Measurements from ENCODE around the gene NKIRAS2. TPM values are rescaled to one million over a fixed set of nuclear protein-coding genes. Genes with fewer than 3 reads are reported as not detected.

The NKIRAS2 gene
- total RNA-seq, 2 experiments from 2014 or later: 15.6 to 16.1 TPM

GRCh38 chr17:42050393-42051012, 30.6 kb downstream of the NKIRAS2 start, which contains the start of gene C17orf113:
TSS of gene C17orf113 (minus strand) at chr17:42050601. CDS start at chr17:42043376, 7,225 bp downstream.
- no peak within 1 kb of the TSS for H3K27ac Mint-ChIP-seq
- POLR2A ChIA-PET: no interaction called here
- CTCF ChIA-PET: interaction anchor here (0.9 to 2.1 kb wide), 3 partner anchors 25 to 33 kb away, joined by 3 to 11 read pairs (median 4); partner anchors contain the start of gene DNAJC7
- peak; percentile 54 for DNase-seq
- intact Hi-C loops (cut with micrococcal nuclease): no loop called here
- H3K9me3 Mint-ChIP-seq: no peaks in the 10 kb centered on the region
- peak within 1 kb of the TSS; percentile 66 for H3K4me3 Mint-ChIP-seq
- H3K36me3 Mint-ChIP-seq: no peaks in the 10 kb centered on the region
- peaks cover 39% of the 10 kb centered on the region for H3K27me3 Mint-ChIP-seq
- H3K4me1 Mint-ChIP-seq (ENCODE audit: low read depth): peaks cover 6% of the 10 kb centered on the region

GRCh38 chr17:42051013-42051400, 31.1 kb downstream of the NKIRAS2 start:
- H3K27ac Mint-ChIP-seq: no peak overlapping the region
- ChIA-PET CTCF (interaction anchor here (1.3 to 2.1 kb wide), 2 partner anchors 26 to 34 kb away, joined by 4 to 11 read pairs; partner anchors contain the start of gene DNAJC7), POLR2A (no interaction called here)
- intact Hi-C loops (cut with micrococcal nuclease): no loop called here
- H3K4me3 Mint-ChIP-seq: peak overlapping the region; percentile 66
- H3K36me3 Mint-ChIP-seq: no peaks in the 10 kb centered on the region
- H3K27me3 Mint-ChIP-seq: peaks cover 42% of the 10 kb centered on the region
- no peak for DNase-seq
- no peaks in the 10 kb centered on the region for H3K9me3 Mint-ChIP-seq
- H3K4me1 Mint-ChIP-seq (ENCODE audit: low read depth): peaks cover 6% of the 10 kb centered on the region

- CTCF ChIA-PET: interaction anchor here (1.3 to 2.1 kb wide), 2 partner anchors 27 to 34 kb away, joined by 4 to 11 read pairs; partner anchors contain the start of gene DNAJC7
- Mint-ChIP-seq H3K27ac (no peak overlapping the region), H3K4me3 (no peak overlapping the region), H3K9me3 (no peaks in the 10 kb centered on the region), H3K27me3 (peaks cover 42% of the 10 kb centered on the region), H3K36me3 (no peaks in the 10 kb centered on the region), H3K4me1 (ENCODE audit: low read depth) (peaks cover 6% of the 10 kb centered on the region)
- POLR2A ChIA-PET: no interaction called here
- no peak for DNase-seq
- intact Hi-C loops (cut with micrococcal nuclease): no loop called here
These were observed 31.8 kb downstream of the NKIRAS2 start for GRCh38 chr17:42051645-42052044.

GRCh38 chr17:42052346-42052877, 32.5 kb downstream of the NKIRAS2 start:
- H3K27ac Mint-ChIP-seq: no peak overlapping the region
- CTCF ChIA-PET: interaction anchor here (2.1 kb wide), 1 partner anchor 28 kb away, joined by 11 read pairs; no protein-coding TSS in a partner anchor
- H3K4me1 Mint-ChIP-seq (ENCODE audit: low read depth): peaks cover 6% of the 10 kb centered on the region
- H3K9me3 Mint-ChIP-seq: no peaks in the 10 kb centered on the region
- no peaks in the 10 kb centered on the region for H3K36me3 Mint-ChIP-seq
- H3K4me3 Mint-ChIP-seq: no peak overlapping the region
- peaks cover 42% of the 10 kb centered on the region for H3K27me3 Mint-ChIP-seq
- intact Hi-C loops (cut with micrococcal nuclease): no loop called here
- no peak for DNase-seq
- POLR2A ChIA-PET: no interaction called here

- no peaks in the 10 kb centered on the region for H3K36me3 Mint-ChIP-seq
These were observed 34.0 kb downstream of the NKIRAS2 start for GRCh38 chr17:42053731-42054500.

GRCh38 chr17:42055027-42055426, 35.1 kb downstream of the NKIRAS2 start:
- intact Hi-C loops (cut with micrococcal nuclease): no loop called here
- H3K9me3 Mint-ChIP-seq: no peaks in the 10 kb centered on the region
- POLR2A ChIA-PET: no interaction called here
- H3K4me3 Mint-ChIP-seq: no peak overlapping the region
- CTCF ChIA-PET: interaction anchor here (1.9 to 2.5 kb wide), 2 partner anchors 12 to 30 kb away, joined by 6 to 10 read pairs; no protein-coding TSS in a partner anchor
- no peaks in the 10 kb centered on the region for H3K36me3 Mint-ChIP-seq
- DNase-seq: no peak
- H3K27me3 Mint-ChIP-seq: peaks cover 42% of the 10 kb centered on the region
- no peak overlapping the region for H3K27ac Mint-ChIP-seq
- peaks cover 4% of the 10 kb centered on the region for H3K4me1 Mint-ChIP-seq (ENCODE audit: low read depth)

More at GRCh38 chr17:42053731-42054500, 34.0 kb downstream of the NKIRAS2 start:
- peaks cover 42% of the 10 kb centered on the region for H3K27me3 Mint-ChIP-seq
- peaks cover 6% of the 10 kb centered on the region for H3K4me1 Mint-ChIP-seq (ENCODE audit: low read depth)
- no peak overlapping the region for H3K27ac Mint-ChIP-seq
- intact Hi-C loops (cut with micrococcal nuclease): no loop called here
- POLR2A ChIA-PET: no interaction called here
- no peak for DNase-seq
- CTCF ChIA-PET: interaction anchor here (0.6 to 2.5 kb wide), 4 partner anchors 14 to 91 kb away, joined by 4 to 10 read pairs (median 4); no protein-coding TSS in a partner anchor
- H3K4me3 Mint-ChIP-seq: no peak overlapping the region
- H3K9me3 Mint-ChIP-seq: no peaks in the 10 kb centered on the region

GRCh38 chr17:42055496-42055895, 35.6 kb downstream of the NKIRAS2 start:
- ChIA-PET POLR2A (no interaction called here), CTCF (interaction anchor here (1.1 to 2.5 kb wide), 3 partner anchors 12 to 46 kb away, joined by 3 to 10 read pairs (median 6); no protein-coding TSS in a partner anchor)
- intact Hi-C loops (cut with micrococcal nuclease): no loop called here
- Mint-ChIP-seq H3K36me3 (no peaks in the 10 kb centered on the region), H3K4me1 (ENCODE audit: low read depth) (peaks cover 3% of the 10 kb centered on the region), H3K9me3 (no peaks in the 10 kb centered on the region), H3K27ac (no peak overlapping the region), H3K27me3 (peaks cover 42% of the 10 kb centered on the region), H3K4me3 (no peak overlapping the region)
- no peak for DNase-seq

GRCh38 chr17:42056635-42057034, 36.7 kb downstream of the NKIRAS2 start:
- Mint-ChIP-seq H3K4me3 (no peak overlapping the region), H3K27ac (no peak overlapping the region), H3K36me3 (no peaks in the 10 kb centered on the region), H3K4me1 (ENCODE audit: low read depth) (no peaks in the 10 kb centered on the region), H3K27me3 (peaks cover 33% of the 10 kb centered on the region), H3K9me3 (no peaks in the 10 kb centered on the region)
- DNase-seq: no peak
- CTCF ChIA-PET: interaction anchor here (1.0 to 2.5 kb wide), 4 partner anchors 11 to 45 kb away, joined by 3 to 10 read pairs (median 4); partner anchors contain the start of gene NKIRAS2
- intact Hi-C loops (cut with micrococcal nuclease): no loop called here
- POLR2A ChIA-PET: no interaction called here

GRCh38 chr17:42058063-42058462, 38.2 kb downstream of the NKIRAS2 start:
- Mint-ChIP-seq H3K27ac (no peak overlapping the region), H3K27me3 (peaks cover 22% of the 10 kb centered on the region), H3K4me1 (ENCODE audit: low read depth) (no peaks in the 10 kb centered on the region), H3K36me3 (no peaks in the 10 kb centered on the region), H3K9me3 (no peaks in the 10 kb centered on the region), H3K4me3 (no peak overlapping the region)
- intact Hi-C loops (cut with micrococcal nuclease): no loop called here
- POLR2A ChIA-PET: no interaction called here
- DNase-seq: no peak
- CTCF ChIA-PET: interaction anchor here (1.6 kb wide), 1 partner anchor 9 kb away, joined by 4 read pairs; no protein-coding TSS in a partner anchor

- Mint-ChIP-seq H3K36me3 (no peaks in the 10 kb centered on the region), H3K27me3 (peaks cover 11% of the 10 kb centered on the region), H3K9me3 (no peaks in the 10 kb centered on the region), H3K4me3 (no peak overlapping the region), H3K4me1 (ENCODE audit: low read depth) (peaks cover 5% of the 10 kb centered on the region), H3K27ac (no peak overlapping the region)
- no peak for DNase-seq
- ChIA-PET CTCF (interaction anchor here (2.8 kb wide), 1 partner anchor 42 kb away, joined by 7 read pairs; no protein-coding TSS in a partner anchor), POLR2A (no interaction called here)
- intact Hi-C loops (cut with micrococcal nuclease): no loop called here
These were observed 39.9 kb downstream of the NKIRAS2 start for GRCh38 chr17:42059815-42060214.

GRCh38 chr17:42060231-42060630, 40.3 kb downstream of the NKIRAS2 start:
- H3K36me3 Mint-ChIP-seq: no peaks in the 10 kb centered on the region
- no peak overlapping the region for H3K4me3 Mint-ChIP-seq
- CTCF ChIA-PET: interaction anchor here (1.5 to 2.8 kb wide), 2 partner anchors 41 to 98 kb away, joined by 3 to 7 read pairs; no protein-coding TSS in a partner anchor
- no peaks in the 10 kb centered on the region for H3K9me3 Mint-ChIP-seq
- peaks cover 7% of the 10 kb centered on the region for H3K27me3 Mint-ChIP-seq
- POLR2A ChIA-PET: no interaction called here
- intact Hi-C loops (cut with micrococcal nuclease): no loop called here
- DNase-seq: no peak
- H3K27ac Mint-ChIP-seq: no peak overlapping the region
- H3K4me1 Mint-ChIP-seq (ENCODE audit: low read depth): peaks cover 5% of the 10 kb centered on the region

Measured in activated CD4-positive, alpha-beta memory T cell treated with anti-CD3 and anti-CD28 coated beads for 36 hours (primary cell).